UCSD-AML1 (cell line): Measurements from ENCODE around the gene UTP18.
"Not testable (repeated sequence)": the region's sequence is repeated elsewhere in the genome, so short reads cannot be mapped to it uniquely, and the experiment has no call there.

Source experiments
- DNase-seq: peaks from one replicate; lab custom pipeline; 2025; ENCODE audit not compliant: unreplicated experiment; lab: John Stamatoyannopoulos, UW

The UTP18 gene

DNA sequence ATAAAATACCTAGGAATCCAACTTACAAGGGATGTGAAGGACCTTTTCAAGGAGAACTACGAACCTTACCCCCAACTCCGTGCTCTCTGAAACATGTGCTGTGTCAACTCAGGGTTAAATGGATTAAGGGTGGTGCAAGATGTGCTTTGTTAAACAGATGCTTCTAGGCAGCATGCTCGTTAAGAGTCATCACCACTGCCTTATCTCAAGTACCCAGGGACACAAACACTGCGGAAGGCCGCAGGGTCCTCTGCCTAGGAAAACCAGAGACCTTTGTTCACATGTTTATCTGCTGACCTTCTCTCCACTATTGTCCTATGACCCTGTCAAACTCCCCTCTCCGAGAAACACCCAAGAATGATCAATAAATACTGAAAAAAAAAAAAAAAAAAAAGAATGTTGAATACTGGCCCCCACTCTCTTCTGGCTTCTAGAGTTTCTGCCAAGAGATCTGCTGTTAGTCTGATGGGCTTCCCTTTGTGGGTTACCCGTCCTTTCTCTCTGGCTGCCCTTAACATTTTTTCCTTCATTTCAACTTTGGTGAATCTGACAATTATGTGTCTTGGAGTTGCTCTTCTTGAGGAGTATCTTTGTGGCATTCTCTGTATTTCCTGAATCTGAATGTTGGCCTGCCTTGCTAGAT lies 70.6 kb downstream of the UTP18 start:
- DNase-seq = not testable (repeated sequence)

GRCh38 chr17:51335006-51335590 lies 74.8 kb downstream of the UTP18 start:
- DNase-seq = no peak

- DNase-seq = no peak
Measured at GRCh38 chr17:51335883-51336822, 75.8 kb downstream of the UTP18 start.

DNA sequence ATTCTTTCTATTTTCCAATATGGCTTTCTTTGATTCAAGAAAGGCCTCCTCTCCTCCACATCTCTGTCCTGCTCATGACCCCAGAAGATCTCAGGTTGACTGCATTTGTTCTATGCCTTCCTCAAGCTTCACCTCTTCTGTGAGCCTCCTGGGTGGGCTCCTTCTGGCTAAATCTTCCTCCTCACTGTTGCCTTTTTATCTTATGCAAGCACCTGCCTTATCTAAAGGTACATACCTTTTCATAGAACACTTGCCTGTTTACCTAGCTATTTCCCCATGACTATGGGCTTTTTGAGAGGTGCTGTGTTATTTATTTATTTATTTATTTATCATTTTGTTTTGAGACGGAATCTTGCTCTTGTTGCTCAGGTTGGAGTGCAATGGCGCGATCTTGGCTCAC lies 81.1 kb downstream of the UTP18 start:
- no peak for DNase-seq

DNA sequence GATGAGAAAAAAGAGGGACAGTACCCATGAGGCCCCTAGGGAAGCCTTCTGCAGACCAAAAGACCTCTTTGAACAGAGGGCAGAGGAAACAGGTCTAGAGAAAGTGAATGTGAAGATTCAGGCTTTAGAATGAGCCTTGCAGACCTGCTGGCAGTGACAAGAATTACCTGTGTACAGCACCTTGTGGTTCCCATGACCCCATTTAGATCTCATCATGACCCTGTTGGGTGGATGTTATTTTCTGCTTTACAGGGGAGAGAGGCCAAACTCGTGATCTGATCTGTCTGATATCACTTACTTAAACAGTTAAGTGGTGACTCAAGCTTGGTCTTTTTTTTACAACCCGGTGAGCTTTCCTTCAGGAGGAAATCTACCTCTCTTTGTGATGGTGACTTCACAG lies 81.9 kb downstream of the UTP18 start:
- no peak for DNase-seq

GRCh38 chr17:51344532-51344931 lies 84.2 kb downstream of the UTP18 start:
- DNase-seq = no peak

GRCh38 chr17:51346218-51346982 lies 86.1 kb downstream of the UTP18 start:
- no peak for DNase-seq
